RKO (cell line): Measurements from ENCODE around the gene FOXK2.

Experiments used
- DNase-seq: peaks from one replicate; pipeline ENCODE4 v3.0.0-alpha.2; 2016; ENCODE audit warnings: low spot score

FOXK2 gene

DNA sequence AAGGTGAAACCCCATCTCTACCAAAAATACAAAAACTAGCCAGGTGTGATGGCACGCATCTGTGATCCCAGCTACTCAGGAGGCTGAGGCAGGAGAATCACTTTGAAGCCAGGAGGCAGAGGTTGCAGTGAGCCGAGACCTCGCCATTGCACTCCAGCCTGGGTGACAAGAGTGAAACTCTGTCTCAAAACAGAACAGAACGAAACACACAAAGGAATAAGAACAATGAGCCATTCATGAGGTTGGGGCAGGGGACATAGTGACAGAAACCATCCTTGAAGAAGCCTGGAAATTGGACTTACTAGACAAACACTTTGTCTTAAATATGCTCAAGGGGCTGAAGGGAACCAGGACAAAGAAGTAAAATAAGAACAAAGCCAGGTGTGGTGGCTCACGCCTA is 89.3 kb downstream of the FOXK2 start:
- DNase-seq: no peak

DNA sequence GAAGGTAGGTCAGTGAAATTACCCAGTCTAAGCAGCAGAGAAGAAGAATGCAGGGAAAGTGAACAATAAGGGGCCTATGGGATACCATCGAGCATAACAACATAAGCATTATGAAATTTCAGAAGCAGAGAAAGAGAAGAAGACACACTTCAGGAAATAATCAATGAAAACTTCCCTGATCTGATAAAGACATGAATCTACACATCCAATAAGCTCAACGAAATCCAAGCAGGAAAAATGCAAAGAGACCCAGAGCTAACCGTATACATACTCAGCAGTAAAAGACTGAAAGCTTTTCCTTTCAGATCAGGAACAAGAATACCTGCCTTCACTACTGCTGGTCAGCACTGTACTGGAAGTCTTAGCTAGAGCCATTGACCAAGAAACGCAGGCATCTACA is 90.1 kb downstream of the FOXK2 start:
- no peak for DNase-seq

DNA sequence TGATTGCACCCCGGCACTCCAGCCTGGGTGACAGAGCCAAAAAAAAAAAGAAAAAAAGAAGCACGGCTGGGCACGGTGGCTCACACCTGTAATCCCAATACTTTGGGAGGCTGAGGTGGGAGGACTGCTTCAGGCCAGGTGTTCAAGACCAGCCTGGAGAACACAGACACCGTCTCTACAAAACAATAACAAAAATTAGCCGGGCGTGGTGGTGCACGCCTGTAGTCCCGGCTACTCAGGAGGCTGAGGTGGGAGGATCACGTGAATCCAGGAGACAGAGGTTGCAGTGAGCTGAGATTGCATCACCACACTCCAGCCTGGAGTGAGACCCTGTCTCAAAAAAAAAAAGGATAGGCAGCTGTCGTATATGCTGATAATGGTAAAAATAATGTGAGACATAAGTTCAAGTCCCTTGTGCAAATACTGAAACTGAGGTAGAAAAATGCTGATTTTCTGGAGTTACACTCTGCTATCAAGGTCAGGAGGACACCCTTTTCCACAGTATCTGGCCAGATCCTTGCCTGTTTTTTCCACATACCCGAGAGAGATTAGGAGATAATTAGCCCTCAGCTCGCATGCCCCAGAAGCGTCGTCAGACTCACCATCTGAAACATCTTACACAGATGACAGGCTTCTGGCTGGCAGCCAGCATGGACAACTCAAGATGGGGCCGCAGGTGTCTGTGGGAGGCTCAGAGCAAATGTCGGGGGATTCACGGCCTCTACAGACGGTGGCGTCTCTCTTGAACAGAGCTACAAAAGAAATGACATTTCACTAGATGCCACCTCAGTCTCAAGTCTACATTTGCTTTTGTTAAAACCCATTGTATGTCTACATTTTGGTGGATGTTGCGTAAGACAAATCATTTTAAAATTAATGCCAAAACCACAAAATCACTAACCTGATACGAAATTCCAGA is 91.9 kb downstream of the FOXK2 start:
- DNase-seq: no peak

DNA sequence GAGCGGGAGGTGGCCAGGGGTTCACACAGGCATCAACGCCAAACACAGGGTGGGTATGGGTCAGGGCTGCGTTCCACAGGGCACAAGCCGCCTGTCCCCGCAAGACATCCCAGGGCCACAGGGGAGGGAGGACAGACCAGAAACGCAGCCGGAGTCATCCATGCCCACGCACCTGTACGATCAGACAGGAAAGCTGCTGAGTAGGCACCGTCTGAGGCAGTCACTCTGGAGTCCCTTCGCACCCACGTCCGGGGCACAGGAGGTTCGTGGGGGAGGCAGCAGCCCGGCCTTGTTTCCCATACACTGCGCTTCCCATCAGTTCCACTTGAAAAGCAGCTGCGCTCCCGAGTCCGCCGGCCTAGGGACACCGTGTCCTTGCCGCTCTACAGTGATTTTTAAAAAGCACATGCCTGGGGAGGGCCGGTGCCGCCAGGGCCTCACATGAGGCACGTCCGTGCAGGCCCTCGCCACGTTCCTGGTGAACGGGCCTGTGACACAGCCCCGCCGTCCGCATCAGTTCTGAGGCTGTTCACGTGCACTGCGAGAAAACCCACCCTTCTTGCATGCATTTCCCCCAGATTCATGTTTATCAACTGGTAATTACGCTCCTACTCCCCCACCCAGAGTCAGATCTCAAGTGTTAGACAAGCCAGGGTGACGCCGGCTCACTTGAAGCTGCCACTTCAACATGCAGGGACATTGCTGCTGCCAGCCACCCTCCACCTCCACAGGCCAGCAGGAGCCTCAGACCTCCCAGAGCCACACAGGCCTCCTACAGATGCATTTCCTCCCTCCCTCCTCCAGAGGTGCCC is 94.0 kb downstream of the FOXK2 start:
- no peak for DNase-seq

DNA sequence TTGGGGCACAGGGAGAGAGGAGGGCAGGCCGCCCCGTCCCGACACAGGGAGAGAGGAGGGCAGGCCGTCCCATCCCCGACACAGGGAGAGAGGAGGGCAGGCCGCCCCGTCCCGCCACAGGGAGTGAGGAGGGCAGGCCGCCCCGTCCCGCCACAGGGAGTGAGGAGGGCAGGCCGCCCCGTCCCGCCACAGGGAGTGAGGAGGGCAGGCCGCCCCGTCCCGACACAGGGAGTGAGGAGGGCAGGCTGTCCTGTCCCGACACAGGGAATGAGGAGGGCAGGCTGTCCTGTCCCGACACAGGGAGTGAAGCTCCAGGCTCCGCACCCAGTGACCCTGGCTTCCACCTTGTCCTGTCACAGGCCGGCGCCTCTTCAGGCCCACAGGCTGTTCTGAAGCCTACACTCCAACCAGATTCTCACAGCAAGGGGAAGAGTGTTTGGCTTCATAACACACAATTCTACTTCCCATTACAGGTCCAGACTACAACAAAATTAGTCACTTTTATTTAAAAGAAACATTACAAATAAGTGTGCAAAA is 94.6 kb downstream of the FOXK2 start:
- DNase-seq: no peak

DNA sequence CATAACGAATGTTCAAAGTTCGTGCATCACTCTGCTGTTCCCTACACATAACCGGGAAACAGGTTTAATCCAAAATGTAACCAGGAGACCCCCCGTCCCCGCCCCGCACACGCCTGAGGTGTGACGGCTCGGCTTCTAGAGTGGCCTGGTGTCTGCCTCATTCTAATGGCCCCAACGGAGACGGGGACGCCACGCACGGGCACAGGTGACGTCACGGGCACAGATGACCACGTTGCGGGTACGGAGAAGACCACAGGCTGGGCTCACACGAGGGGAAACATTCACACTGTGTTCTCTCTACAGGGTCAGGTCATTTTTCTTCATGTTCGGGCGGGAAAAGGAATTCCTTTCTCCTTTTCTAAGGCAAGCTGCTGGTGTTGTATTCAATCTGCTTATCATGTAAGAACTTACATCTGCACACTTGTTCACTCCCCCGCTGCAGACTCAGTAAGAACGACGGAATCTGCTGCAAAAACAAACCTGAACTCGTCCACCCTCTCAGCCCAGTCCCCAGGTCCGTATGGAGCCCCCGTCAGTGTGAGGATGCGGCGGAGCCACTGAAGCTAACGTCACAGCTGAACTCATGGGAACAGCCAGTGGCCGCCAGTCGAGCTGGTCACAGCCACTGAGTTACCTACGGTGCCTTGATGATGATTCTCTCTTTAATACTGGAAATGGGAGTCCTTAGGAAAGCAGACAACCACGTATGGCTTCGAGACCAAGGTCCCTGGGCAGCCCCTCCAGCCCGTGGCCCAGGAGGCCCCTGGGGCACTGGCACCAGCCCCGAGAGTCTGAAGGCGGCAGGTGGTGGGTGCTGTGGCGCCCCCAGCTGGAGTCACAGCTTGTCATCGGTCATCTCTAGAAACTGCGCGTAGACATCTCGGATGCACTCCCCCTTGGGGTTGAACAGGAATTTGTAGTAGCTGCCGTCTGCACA is 95.8 kb downstream of the FOXK2 start:
- DNase-seq: no peak

DNA sequence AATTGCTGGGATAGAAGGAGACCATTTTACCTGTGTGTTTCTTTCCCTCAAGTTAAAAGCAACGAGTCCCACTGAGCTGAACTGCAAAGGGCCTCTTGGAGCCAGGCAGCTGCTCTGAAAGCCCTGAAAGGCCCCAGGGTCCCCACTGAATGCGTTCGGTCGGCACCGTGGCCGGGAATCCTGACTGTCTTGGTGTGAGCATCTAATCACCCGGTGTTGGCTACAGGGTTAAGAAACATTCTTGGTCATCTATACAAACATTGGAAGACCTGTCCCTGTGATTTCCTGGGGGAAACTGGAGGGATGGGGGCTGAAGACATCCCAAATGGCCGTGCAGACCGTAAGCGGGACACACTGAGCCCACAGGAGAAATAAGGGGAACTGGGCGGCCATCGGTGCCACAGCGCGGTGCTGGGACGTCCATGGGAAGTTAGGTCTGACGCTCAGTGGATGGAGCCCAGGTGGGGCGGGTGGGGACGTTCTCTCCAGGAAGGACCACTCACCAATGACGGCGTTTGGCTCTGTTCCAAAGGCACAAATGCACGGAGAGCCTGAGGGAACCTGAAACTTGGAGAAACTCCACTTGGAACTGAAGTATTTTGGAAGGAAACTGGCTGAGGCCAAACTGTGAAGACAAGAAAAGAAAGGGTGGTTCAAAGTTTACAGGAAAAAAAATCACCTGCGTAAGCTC is 96.6 kb downstream of the FOXK2 start:
- DNase-seq: no peak

DNA sequence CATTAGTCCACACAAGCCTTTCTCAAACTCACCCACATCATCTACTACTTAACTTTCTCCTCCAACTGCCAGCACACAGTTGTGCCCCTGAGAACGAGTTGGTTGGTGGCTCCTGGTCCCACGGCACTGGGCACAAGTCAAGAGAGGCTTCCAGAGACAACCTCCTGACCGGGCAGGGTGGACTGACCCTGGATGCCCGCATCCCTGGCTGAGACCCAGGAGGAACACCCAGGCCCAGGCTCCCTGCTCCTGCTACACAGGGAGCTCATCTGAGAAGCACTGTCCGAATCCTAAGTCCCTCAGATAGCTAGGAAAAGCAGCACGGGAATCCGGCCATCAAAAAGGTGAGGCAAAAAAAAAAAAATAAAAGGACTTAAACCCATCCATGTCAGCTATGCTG is 99.7 kb downstream of the FOXK2 start:
- DNase-seq: no peak

DNA sequence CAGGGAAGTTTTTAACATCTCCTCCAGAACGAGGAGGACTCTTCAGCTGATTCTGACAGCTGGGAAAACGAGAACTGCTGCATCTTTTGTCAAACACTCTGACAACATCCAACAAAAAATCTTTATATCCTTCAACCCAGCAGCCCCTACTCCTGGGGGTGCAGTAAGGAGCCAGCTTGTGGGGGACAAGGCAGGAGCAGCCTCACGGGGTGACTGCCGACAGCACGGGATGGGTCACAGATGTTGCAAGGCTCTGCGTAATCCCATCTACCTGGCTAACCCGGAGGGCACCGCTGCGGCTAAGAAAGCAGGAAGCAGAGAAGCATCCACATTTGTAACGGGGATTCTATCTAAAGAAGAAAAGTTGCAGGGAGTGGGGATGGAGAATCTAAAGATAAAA is 100.1 kb downstream of the FOXK2 start:
- DNase-seq: no peak

DNA sequence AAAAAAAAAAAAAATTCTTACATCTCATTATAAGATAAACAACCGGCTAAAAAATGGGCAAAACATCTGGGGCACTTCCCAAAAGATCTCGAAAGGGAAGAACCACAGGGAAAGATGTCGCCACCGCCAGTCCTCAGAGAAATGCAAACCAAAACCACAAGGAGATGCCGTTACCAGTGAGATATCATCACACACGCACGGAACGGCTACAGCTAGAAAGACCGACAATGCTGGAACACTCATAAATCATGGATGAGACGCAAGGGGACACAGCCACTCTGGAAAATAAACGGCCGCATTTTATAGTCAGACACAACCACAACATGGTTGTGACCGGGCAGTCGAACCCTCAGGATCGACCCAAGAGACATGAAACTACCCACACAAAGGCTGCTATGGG is 104.2 kb downstream of the FOXK2 start:
- no peak for DNase-seq

DNA sequence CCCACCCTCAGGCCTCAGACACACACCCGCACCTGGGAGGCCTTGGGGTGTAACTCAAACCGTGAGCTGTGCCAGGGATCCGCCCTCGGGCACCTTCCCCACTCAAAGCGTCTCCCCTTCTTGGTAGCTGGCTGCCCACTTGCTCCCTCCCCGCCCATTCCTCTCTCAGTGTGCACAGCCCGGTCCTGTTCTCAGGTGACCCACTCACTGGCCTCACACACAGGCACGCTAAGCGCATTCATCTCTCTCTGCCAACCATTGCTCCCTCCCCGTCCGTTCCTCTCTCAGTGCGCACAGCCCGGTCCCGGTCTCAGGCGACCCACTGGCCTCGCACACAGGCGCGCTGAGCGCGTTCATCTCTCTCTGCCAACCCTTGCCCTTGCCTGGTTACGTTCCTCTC is 107.9 kb downstream of the FOXK2 start:
- no peak for DNase-seq

DNA sequence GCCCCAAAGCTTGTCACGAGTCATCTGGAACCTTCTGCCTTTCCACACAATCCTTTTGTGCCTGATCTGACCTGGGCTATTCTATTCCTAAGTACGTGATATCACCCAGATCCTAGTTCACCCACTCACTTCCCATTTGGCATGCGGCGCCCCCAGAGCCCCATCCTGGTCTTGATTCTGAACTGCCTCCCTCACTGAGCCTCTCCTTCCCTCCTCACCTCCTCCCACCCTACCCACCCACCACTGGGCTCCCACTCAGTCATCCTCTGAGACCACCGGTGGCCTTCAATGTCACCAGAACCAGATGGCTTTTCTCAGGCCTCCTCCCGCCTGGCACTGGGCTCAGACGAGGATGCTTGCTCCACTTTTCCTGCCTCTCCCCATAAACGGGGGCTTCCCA is 110.2 kb downstream of the FOXK2 start:
- no peak for DNase-seq

DNA sequence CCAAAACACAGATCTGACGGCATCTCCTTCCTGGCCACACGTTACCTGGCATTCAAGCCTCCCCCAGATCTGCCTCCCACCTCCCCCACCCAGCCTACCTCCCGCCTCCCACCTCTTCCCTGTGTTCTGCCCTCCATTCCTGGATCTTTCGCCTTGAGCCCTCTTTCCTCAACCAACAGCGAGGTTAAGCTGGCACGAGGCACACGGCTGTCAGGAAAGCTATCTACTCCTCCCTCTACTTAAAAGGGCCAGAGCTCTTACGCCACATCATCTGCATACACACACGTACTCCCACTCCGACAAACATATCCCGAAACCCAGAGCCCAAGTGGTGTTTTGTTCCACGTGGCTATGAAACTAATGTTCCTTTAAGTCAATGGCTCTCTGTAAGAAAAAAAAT is 110.7 kb downstream of the FOXK2 start:
- DNase-seq: no peak

DNA sequence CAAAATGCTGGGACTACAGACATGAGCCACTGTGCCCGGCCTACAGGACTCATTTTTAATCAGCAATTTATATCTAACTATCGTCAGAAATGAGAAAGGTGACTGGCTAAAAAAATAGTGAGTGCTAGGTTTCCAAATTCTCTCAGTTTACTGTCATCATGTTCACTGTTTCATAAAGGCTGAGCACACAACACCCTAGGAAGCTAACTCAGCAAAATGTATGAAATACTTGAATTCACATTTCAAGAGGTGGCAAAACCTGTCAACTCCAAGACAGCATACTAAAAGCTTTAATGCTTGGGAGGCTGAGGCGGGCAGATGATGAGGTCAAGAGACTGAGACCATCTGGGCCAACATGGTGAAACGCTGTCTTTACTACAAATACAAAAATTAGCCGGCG is 112.0 kb downstream of the FOXK2 start:
- no peak for DNase-seq

DNA sequence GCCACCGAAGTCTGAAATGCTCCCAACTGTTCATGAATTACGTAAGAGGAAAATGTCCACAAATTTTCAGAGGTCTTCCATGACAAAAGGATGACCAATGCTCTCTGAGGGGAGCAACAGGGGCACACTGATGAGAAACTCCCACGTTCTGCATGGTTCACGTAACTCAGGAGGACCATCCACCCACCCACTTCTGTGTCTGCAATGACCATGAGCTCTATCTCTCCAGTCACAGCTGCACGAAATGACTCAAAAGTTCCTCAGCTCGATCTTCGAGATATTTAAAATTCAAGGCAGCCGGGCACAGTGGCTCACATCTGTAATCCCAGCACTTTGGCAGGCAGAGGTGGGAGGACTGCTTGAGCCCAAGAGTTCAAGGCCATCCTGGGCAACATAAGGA is 112.9 kb downstream of the FOXK2 start:
- no peak for DNase-seq

DNA sequence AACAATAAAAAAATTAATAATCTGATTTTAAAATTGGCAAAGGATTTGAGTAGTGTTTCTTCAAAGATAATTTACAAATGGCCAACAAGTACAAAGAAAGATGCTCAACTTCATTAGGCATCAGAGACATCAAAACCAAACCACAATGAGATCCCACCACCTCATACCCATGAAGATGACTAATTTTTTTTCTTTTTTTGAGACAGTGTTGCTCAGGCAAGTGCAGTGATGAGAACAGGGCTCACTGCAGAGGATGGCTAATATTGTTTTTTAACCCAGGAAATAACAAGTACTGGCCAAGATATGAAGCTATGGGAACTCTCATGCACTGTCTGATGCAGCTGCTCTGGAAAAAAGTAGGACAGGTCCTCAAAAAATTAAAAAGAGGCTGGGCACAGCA is 113.8 kb downstream of the FOXK2 start:
- DNase-seq: no peak

DNA sequence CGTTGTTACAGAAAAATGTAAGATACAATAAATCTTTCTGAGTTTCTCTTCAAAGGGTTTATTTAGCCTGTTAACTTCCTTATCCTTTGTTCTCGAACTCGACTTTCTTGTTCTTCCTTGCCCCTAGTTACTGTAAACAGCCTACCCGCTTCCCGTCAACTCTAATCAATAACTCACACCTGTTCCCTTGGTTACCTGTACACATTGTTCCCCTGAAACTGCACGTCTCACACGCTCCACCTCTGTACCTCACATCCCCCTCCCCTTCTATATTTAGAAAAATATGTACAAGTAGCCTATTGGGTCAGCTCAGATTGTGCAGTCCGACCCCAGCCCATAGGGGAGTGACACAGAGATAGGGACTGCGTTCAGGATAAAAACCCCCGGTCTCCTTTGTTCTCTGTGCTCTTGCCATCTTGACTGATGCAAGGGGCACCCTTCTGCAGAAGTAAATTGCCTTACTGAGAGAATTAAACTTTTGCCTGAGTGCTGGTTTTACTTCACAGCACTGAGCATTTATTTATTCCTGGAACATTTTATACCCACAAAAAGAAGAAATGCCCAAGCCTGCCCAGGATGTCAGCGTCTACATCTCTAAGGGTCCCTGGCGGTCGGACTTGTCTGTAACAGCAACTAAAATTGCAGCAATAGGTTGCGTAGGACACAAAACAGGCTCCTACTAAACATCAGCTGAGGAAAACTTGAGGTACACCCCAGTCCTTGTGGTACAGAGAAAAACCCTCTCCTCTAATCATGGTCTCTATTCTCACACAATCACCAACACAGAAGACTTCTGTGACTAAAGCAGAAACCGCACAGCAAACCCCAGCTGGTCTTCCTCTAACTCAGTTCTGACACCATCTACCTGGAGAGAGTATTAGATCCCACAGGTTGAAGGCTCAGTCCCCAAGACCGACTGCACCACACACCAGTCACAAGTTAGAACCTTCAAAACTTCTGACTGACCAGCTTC is 117.4 kb downstream of the FOXK2 start:
- no peak for DNase-seq

DNA sequence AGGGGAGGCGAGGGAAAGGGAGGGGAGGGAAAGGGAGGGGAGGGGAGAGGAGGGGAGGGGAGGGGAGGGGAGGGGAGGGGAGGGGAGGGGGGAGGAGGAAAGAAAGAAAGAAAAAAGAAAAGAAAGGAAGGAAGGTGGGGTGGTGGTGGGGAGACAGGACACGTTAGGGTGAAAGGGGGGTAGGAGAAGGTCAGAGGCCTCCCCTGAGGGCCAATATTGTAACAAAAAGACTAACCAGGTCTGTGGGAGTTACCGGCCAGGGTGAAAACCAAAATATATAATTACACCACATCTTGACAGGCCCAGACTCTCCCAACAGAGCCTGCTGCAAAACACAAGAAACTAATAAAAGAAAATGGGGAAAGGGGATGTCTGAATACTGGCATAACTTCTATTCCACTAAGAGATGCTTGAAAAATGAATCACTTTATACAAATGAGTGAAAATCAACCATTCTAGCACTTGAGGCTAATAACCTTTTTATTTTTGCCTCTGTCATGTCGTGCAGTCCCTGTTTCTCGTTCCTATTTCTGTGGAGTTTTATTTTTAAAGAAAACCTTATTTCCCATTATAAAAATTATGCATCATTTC is 118.7 kb downstream of the FOXK2 start:
- no peak for DNase-seq

DNA sequence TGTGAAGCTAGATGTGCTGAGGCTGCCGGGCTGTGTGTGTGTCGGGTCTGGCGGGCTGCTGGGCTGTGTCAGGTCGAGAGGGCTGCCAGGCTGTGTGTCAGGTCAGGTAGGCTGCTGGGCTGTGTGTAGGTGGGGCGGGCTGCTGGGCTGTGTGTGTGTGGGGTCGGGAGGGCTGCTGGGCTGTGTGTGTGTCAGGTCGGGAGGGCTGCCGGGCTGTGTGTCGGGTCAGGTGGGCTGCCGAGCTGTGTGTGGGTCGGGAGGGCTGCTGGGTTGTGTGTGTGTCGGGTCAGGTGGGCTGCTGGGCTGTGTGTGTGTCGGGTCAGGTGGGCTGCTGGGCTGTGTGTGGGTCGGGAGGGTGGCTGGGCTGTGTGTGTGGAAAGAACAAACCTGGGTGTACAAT is 120.1 kb downstream of the FOXK2 start:
- DNase-seq: no peak

DNA sequence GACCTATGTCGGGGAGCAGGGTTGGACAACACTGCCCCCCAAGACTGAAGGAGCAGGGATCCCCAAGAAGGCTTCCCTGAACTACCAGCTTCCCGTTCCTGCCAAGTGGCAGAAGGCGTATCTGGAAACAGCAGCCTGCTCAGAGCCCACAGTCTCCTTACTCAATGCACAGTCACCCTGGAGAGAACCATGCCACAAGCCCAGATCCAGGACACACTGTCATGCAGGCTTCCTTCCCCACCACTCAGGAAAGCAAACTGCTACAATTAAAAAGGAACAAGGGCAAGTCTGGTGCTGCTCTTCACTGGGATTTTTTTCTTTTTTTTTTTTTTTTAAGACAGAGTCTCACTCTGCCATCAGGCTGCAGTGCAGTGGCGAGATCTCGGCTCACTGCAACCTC is 120.5 kb downstream of the FOXK2 start:
- no peak for DNase-seq
